ENCODE measurements around the gene ARHGEF39. TPM values are rescaled to one million over a fixed set of nuclear protein-coding genes. Genes with fewer than 3 reads are reported as not detected.
"Not testable (repeated sequence)": the region's sequence is repeated elsewhere in the genome, so short reads cannot be mapped to it uniquely, and the experiment has no call there.

ARHGEF39 gene
- total RNA-seq, 2 donors from 2014 or later = 0.29 to 0.46 TPM

GRCh38 chr9:35658968-35659220 is 6.1 kb downstream of the ARHGEF39 start:
- intact Hi-C loops (cut with DNase I) = no loop called here
- DNase-seq (ENCODE audit: low spot score) = no peak

- peak; percentile 96 for DNase-seq (ENCODE audit: low spot score)
- intact Hi-C loops (cut with DNase I) = no loop called here
These were observed 6.6 kb downstream of the ARHGEF39 start, which contains the start of gene CCDC107 for GRCh38 chr9:35658137-35658967. TSS of gene CCDC107 (plus strand) at chr9:35658292. CDS start at chr9:35658380, 88 bp downstream.

- peak; percentile 99 for DNase-seq (ENCODE audit: low spot score)
- intact Hi-C loops (cut with DNase I) = no loop called here
These were observed 7.4 kb downstream of the ARHGEF39 start, which contains the start of gene RMRP for GRCh38 chr9:35657546-35658136. TSS of gene RMRP (minus strand) at chr9:35658019.

- DNase-seq (ENCODE audit: low spot score) = no peak
- intact Hi-C loops (cut with DNase I) = no loop called here
These were observed 8.0 kb downstream of the ARHGEF39 start for GRCh38 chr9:35656831-35657545.

GRCh38 chr9:35656348-35656747 is 8.6 kb downstream of the ARHGEF39 start:
- intact Hi-C loops (cut with DNase I) = no loop called here
- DNase-seq (ENCODE audit: low spot score) = no peak

DNA sequence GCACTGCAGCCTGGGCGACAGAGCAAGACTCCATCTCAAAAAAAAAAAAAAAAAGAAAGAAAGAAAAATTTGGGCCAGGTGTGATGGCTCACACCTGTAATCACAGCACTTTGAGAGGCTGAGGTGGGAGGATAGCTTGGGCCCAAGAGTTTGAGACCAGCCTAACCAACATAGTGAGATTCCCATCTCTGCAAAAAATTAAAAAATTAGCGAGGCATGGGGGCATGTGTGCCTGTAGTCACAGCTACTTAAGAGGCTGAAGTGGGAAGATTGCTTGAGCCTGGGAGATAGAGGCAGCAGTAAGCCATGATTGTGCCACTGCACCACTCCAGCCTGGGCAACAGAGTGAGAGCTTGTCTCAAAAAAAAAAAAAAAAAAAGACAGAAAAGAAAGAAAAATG is 11.4 kb downstream of the ARHGEF39 start:
- DNase-seq (ENCODE audit: low spot score) = no peak
- intact Hi-C loops (cut with DNase I) = loop anchor here in 1 of 2 donors (2.0 kb wide), 1 partner anchor 49 kb away; the partner anchor contains the start of gene TESK1

- DNase-seq (ENCODE audit: low spot score) = no peak
- intact Hi-C loops (cut with DNase I) = no loop called here
These were observed 12.2 kb downstream of the ARHGEF39 start for GRCh38 chr9:35652829-35653209.

GRCh38 chr9:35651956-35652828 is 12.8 kb downstream of the ARHGEF39 start:
- intact Hi-C loops (cut with DNase I) = no loop called here
- DNase-seq (ENCODE audit: low spot score) = no peak

- no peak for DNase-seq (ENCODE audit: low spot score)
These were observed 14.4 kb downstream of the ARHGEF39 start, which contains the start of gene SIT1 for GRCh38 chr9:35650341-35651158. TSS of gene SIT1 (minus strand) at chr9:35650931. CDS start at chr9:35650853, 78 bp downstream.

GRCh38 chr9:35649431-35650340 is 15.3 kb downstream of the ARHGEF39 start:
- no peak for DNase-seq (ENCODE audit: low spot score)

More at GRCh38 chr9:35650341-35651158, 14.4 kb downstream of the ARHGEF39 start, which contains the start of gene SIT1:
- intact Hi-C loops (cut with DNase I) = no loop called here

DNA sequence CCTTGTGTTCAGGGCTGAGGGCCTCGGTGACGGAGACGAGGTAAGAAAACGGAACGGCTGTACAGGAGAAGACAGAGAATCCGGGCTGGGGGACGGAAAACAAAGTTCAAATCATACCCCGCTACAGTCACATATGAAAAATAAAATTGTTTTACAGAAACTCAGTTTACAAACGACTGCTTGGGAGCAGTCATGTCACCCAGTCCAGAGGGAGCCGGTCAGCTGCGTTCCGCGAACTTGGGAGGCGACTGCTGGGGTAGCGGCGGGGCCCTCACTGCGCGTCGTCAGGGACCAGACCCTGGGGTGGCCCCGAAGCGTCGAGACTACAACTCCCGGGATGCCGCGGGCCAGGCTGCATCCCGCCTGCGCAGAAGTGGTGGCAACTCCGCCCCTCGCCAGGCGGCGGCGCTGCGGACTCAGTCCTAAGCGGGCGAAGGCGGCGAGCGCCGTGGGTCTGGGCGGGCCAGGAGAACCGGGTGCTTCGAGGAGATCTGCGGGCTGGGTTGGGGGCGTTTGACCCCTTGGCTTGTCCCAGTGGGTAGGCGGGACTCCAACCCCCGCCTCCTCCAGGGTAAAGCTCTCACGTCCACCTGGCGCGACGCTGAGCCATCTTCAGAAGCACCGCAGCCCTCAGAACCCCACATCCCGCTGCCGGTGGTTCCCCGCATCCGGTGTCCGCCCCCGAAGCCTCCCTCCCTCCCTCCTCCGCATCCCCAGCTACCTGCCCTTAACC is 18.3 kb downstream of the ARHGEF39 start:
- peak; percentile 98 for DNase-seq (ENCODE audit: low spot score)
- intact Hi-C loops (cut with DNase I) = loop anchor here in 1 of 2 donors (5.0 kb wide), 1 partner anchor 34 kb away; no protein-coding TSS in a partner anchor

More at GRCh38 chr9:35649431-35650340, 15.3 kb downstream of the ARHGEF39 start:
- intact Hi-C loops (cut with DNase I) = loop anchor here in 1 of 2 donors (5.0 kb wide), 1 partner anchor 37 kb away; no protein-coding TSS in a partner anchor

DNA sequence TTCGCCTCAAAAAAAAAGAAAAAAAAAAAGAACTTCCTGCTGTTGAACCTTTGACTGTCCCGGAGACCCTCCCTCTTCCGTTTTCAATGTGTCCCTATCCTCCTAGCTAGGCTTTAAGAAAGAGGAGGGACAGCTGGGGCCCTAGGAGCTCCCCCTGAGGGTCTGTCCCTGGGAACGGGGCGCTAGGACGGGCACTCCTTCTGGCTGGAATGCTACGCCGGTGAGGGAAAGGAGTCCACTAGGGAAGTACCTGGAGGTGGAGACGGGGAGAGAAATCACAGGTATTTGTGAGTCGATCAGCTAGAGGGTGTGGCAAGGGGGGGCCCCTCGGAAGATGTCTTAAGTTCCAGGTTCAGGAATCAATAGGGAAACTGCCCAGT is 18.9 kb downstream of the ARHGEF39 start:
- no peak for DNase-seq (ENCODE audit: low spot score)
- intact Hi-C loops (cut with DNase I) = loop anchor here in 1 of 2 donors (5.0 kb wide), 1 partner anchor 34 kb away; no protein-coding TSS in a partner anchor

DNA sequence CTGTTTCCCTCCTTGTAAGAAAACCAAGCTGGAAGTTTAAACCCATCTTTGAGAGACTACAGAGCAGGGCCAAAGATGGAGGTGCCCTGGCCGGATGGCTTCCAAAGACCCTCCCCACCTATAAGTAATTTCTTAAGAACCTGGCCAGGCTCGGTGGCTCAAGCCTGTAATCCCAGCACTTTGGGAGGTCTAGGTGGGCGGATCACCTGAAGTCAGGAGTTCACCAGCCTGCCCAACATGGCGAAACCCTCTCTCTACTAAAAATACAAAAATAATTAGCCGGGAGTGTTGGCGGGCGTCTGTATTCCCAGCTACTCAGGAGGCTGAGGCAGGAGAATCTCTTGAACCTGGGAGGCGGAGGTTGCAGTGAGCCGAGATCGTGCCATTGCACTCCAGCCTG is 19.3 kb downstream of the ARHGEF39 start:
- DNase-seq (ENCODE audit: low spot score) = not testable (repeated sequence)
- intact Hi-C loops (cut with DNase I) = loop anchor here in 1 of 2 donors (5.0 kb wide), 1 partner anchor 33 kb away; no protein-coding TSS in a partner anchor

DNA sequence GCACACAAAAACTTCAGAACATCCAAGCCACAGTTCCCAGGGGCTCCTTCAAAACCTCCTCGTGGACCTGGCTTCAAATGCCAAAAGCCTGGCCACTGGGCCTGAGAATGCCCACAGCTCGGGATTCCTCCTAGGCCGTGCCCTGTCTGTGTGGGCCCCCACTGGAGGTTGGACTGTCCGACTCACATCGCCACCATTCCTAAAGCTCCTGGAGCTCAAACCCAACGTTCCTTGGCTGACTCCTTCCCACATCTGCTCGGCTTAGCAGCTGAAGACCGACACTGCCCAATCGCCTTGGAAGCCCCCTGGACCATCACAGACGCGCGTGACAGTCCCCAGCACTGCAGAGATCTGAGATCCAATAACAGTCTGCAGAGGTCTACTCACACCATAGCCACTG is 21.9 kb downstream of the ARHGEF39 start:
- DNase-seq (ENCODE audit: low spot score) = no peak

DNA sequence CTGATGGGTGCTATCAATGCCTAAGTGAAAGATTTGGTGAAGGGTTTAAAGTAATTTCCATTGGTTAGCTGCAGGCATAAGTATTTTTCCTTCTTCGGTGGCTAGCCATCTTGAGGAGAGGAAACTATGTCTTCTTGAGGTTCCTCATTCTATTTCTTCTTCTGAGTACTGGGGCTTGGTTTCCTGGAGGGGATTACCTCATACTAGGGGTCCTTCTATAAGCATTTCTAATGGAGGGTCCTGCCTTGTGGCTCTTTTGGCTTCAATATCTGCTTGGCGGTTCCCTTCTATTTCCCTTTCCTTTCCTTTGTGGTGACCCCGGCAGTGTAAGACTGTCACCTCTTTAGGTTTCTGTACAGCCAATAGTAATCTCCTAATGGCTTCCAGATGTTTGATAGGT is 23.5 kb downstream of the ARHGEF39 start:
- DNase-seq (ENCODE audit: low spot score); intact Hi-C loops (cut with DNase I): not testable (repeated sequence)

More for the DNA sequence above, 21.9 kb downstream of the ARHGEF39 start:
- intact Hi-C loops (cut with DNase I) = no loop called here

DNA sequence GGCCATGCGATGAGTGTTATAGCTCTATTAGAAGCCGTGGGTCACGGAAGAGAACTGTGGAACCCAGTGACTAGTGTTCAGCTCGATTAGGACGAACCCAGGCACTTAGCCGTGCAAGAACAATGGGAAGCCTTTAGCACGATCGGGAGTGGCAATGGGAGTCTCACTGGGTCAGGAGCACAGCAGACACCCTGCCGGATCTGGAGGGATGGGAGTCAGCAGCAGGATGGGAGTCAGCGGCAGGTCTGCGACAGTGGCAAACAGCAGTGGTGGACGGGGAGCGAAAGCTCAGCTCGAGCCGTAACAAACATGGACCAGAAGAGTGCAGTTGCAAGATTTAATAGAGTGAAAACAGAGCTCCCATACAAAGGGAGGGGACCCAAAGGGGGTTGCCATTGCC is 24.6 kb downstream of the ARHGEF39 start:
- intact Hi-C loops (cut with DNase I); DNase-seq (ENCODE audit: low spot score): not testable (repeated sequence)
